ENCODE measurements around the gene KRT3.

GRCh38 chr12:52790427-52791270 is 5.3 kb downstream of the KRT3 start:
- TF ChIP-seq CTCF (IDR thresholded peaks at IDR 0.05; ENCODE audit: insufficient read depth, low read depth, low read length), result no peak
- peak; percentile 8 for TF ChIP-seq EZH2 (IDR thresholded peaks at IDR 0.05; ENCODE audit: insufficient read depth, low read length)

Measured in astrocyte (in vitro differentiated cells and primary cell).